ENCODE results near the gene VTA1.
"Not testable (repeated sequence)": the region's sequence is repeated elsewhere in the genome, so short reads cannot be mapped to it uniquely, and the experiment has no call there.

GRCh38 chr6:142110820-142111219 is 36.2 kb upstream of the VTA1 start:
- not testable (repeated sequence) for TF ChIP-seq POLR2AphosphoS5, POLR2A (IDR thresholded peaks at IDR 0.05; ENCODE audit: low read depth, low read length)
